GM12873 (cell line): ENCODE data around the gene PLD1.

Experiments
- TF ChIP-seq, protein P1 (sequence below): IDR thresholded peaks from 2 replicates; pipeline ENCODE4 v1.5.1; 2012; ENCODE audit warnings: low read depth, mild to moderate bottlenecking, moderate library complexity, low read length, control low read depth; ENCODE audit not compliant: insufficient read depth; ENCODE audit errors: missing control alignments

The PLD1 gene

GRCh38 chr3:171704002-171704401, 106.3 kb downstream of the PLD1 start:
- TF ChIP-seq, protein P1, sequence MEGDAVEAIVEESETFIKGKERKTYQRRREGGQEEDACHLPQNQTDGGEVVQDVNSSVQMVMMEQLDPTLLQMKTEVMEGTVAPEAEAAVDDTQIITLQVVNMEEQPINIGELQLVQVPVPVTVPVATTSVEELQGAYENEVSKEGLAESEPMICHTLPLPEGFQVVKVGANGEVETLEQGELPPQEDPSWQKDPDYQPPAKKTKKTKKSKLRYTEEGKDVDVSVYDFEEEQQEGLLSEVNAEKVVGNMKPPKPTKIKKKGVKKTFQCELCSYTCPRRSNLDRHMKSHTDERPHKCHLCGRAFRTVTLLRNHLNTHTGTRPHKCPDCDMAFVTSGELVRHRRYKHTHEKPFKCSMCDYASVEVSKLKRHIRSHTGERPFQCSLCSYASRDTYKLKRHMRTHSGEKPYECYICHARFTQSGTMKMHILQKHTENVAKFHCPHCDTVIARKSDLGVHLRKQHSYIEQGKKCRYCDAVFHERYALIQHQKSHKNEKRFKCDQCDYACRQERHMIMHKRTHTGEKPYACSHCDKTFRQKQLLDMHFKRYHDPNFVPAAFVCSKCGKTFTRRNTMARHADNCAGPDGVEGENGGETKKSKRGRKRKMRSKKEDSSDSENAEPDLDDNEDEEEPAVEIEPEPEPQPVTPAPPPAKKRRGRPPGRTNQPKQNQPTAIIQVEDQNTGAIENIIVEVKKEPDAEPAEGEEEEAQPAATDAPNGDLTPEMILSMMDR = peak; percentile 73

DNA sequence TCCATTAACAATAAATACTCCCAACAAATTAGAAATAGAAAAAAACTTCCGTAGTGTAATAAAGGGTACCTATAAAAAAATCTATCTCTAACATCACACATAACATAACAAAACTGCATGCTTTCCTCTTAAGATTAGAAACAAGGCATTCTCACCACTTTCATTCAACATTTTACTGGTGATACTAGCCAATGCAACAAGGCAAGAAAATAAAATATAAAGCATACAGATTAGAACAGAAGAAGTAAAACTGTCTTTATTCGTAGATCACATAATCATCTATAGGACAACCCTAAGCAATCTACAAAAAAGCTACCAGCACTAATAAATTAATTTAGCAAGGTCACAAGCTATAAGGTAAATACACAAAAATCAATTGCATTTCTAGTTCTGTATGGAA, 107.1 kb downstream of the PLD1 start:
- TF ChIP-seq, protein P1 = no peak

DNA sequence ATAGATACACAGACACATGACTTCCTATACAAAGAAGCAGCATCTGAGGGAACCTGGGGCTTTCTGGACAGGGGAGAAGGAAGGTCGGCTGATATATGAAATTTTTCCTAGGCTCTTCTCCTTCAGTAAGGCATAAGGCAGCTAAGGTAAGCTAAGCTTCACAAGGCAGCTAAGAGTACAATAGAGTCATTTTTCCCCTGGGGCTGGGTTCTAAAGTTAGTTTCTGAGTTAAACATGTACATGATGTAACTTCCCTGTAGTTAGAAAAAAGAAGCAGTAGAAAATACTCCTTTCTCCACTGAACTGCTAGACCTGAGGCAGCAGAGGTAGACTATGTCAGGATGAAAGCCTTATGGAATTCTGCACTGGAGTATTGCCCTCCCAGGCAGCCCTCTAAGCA, 109.6 kb downstream of the PLD1 start:
- TF ChIP-seq, protein P1 = no peak

GRCh38 chr3:171700157-171700556, 110.1 kb downstream of the PLD1 start:
- TF ChIP-seq, protein P1 = no peak

- TF ChIP-seq, protein P1 = no peak
These were observed 110.7 kb downstream of the PLD1 start for GRCh38 chr3:171699601-171700000.

DNA sequence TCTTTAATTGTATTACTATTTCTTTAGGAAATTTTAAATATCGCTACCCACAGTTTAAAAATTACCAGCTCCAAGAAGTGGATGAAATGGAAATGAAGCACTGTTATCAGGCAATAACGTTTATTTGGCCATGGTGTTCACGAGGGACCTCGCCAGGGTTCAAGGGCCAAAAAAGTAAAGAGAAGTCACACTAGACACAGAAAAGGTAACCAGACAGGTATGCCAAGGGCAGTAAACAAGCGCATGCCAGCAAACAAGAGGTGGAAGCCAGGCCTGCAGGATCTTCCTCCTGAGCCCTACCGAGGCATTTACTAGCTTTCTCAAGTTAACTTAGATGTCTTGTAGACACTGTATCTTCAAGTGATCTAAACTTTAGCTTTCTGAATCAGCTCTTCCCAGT, 113.5 kb downstream of the PLD1 start:
- TF ChIP-seq, protein P1 = no peak

GRCh38 chr3:171695426-171695825, 114.9 kb downstream of the PLD1 start:
- TF ChIP-seq, protein P1 = no peak
